ENCODE data around the gene MXD4. TPM values are rescaled to one million over a fixed set of nuclear protein-coding genes. Genes with fewer than 3 reads are reported as not detected.
"Not testable (repeated sequence)": the region's sequence is repeated elsewhere in the genome, so short reads cannot be mapped to it uniquely, and the experiment has no call there.

The MXD4 gene
- total RNA-seq, 4 donors from 2014 or later = 20.4 to 29.4 (median 27.7) TPM

GRCh38 chr4:2212831-2213230 lies 49.1 kb downstream of the MXD4 start:
- Histone ChIP-seq H3K36me3 (peaks cover 0 to 2% of the 10 kb centered on the region in 2 donors), H3K27me3 (no peaks in the 10 kb centered on the region), H3K9me3 (no peaks in the 10 kb centered on the region), H3K27ac (no peak overlapping the region), H3K4me1 (no peaks in the 10 kb centered on the region), H3K4me3 (no peak overlapping the region)
- no peak for ATAC-seq
- no peak for TF ChIP-seq POLR2A (IDR thresholded peaks at IDR 0.05)
- no peak for TF ChIP-seq CTCF (IDR thresholded peaks at IDR 0.05 in 4 of 5, conservative IDR thresholded peaks at IDR 0.05 in 1 of 5)
- no peak for DNase-seq
- in situ Hi-C loops (cut with MboI; ENCODE audit: low sequenced_read_pairs in 4 of 4) (loop anchor here in 2 of 4 donors (10.0 to 25.0 kb wide), 3 partner anchors 232 to 774 kb away; partner anchors contain the start of gene RNF4 (in 1 of the 2)), intact Hi-C loops (cut with DNase I; ENCODE audit: low total_unique reads) (no loop called here)

- H3K9me3 ChIP-seq; H3K4me3 ChIP-seq; intact Hi-C loops (cut with DNase I; ENCODE audit: low total_unique reads); H3K4me1 ChIP-seq; DNase-seq; H3K27me3 ChIP-seq; ATAC-seq; H3K36me3 ChIP-seq; H3K27ac ChIP-seq: not testable (repeated sequence)
- in situ Hi-C loops (cut with MboI; ENCODE audit: low sequenced_read_pairs in 4 of 4) = loop anchor here in 2 of 4 donors (25.0 kb wide), 2 partner anchors 260 to 785 kb away; partner anchors contain the start of gene RNF4 (in 1 of the 2)
Observed at GRCh38 chr4:2202789-2203188, 59.1 kb downstream of the MXD4 start.

Other genes with a start within 250 kb of the MXD4 start
- gene NAT8L, start 202.8 kb downstream of the MXD4 start, total RNA-seq = 1 to 10 TPM; 1.5 to 3.2 (median 1.8) TPM
- gene HAUS3, start 20.0 kb downstream of the MXD4 start, total RNA-seq = 10 to 100 TPM in 2 of 4 donors, 1 to 10 TPM in 2; 4.8 to 12.1 (median 9.5) TPM
- 1 to 10 TPM in 1 of 4 donors, under 1 TPM in 2, not detected in 1; 0.71 to 2.0 (median 0.86) TPM for gene POLN, start 20.0 kb downstream of the MXD4 start, total RNA-seq
- gene ZFYVE28, start 156.5 kb upstream of the MXD4 start, total RNA-seq = 1 to 10 TPM; 1.8 to 6.0 (median 3.4) TPM
- not detected for gene CFAP99, start 156.8 kb upstream of the MXD4 start, total RNA-seq
- 10 to 100 TPM; 21.7 to 48.7 (median 34.7) TPM for gene RNF4, start 207.0 kb upstream of the MXD4 start, total RNA-seq